Measurements from ENCODE around the gene JMY.

GRCh38 chr5:79225441-79225840, 10.5 kb upstream of the JMY start:
- TF ChIP-seq CTCF (IDR thresholded peaks at IDR 0.05) (no peak), POLR2A (IDR thresholded peaks at IDR 0.05) (no peak), EP300 (IDR thresholded peaks at IDR 0.05) (no peak)

Data from ovary (tissue), 3 donors.